Muscle of back (tissue), 10 donors: Measurements from ENCODE around the gene PRPF8. TPM values are rescaled to one million over a fixed set of nuclear protein-coding genes. Genes with fewer than 3 reads are reported as not detected.

Source experiments
- polyA plus RNA-seq, 10 donors: library from polyadenylated mRNA; unstranded; fragments of 120-200 nt; gene quantifications; one replicate each; pipeline ENCODE4 v1.2.1, GENCODE V29; 2013; ENCODE audit not compliant: insufficient read length in 10 of 10

PRPF8 gene
- polyA plus RNA-seq, 10 donors, result 180 to 217 (median 189) TPM

Other genes with a start within 250 kb of the PRPF8 start
- 10 to 100 TPM; 33.0 to 50.1 (median 43.0) TPM for gene CRK, start 228.6 kb downstream of the PRPF8 start, polyA plus RNA-seq
- gene MYO1C, start 192.2 kb downstream of the PRPF8 start, polyA plus RNA-seq, result 10 to 100 TPM; 73.4 to 88.1 (median 81.8) TPM
- gene INPP5K, start 168.3 kb downstream of the PRPF8 start, polyA plus RNA-seq, result 10 to 100 TPM; 16.1 to 27.7 (median 25.1) TPM
- 10 to 100 TPM; 23.2 to 35.8 (median 28.1) TPM for gene PITPNA, start 122.1 kb downstream of the PRPF8 start, polyA plus RNA-seq
- 1 to 10 TPM; 2.9 to 6.3 (median 3.6) TPM for gene SLC43A2, start 56.0 kb downstream of the PRPF8 start, polyA plus RNA-seq
- 1 to 10 TPM; 5.3 to 9.8 (median 7.0) TPM for gene SCARF1, start 39.1 kb downstream of the PRPF8 start, polyA plus RNA-seq
- 1 to 10 TPM; 2.9 to 5.6 (median 3.7) TPM for gene RILP, start 35.0 kb downstream of the PRPF8 start, polyA plus RNA-seq
- gene TLCD2, start 25.5 kb upstream of the PRPF8 start, polyA plus RNA-seq, result 10 to 100 TPM in 1 of 10 donors, 1 to 10 TPM in 9; 3.9 to 11.3 (median 5.2) TPM
- gene WDR81, start 39.8 kb upstream of the PRPF8 start, polyA plus RNA-seq, result 10 to 100 TPM in 9 of 10 donors, 1 to 10 TPM in 1; 6.4 to 16.6 (median 11.5) TPM
- gene SERPINF2, start 58.0 kb upstream of the PRPF8 start, polyA plus RNA-seq, result 1 to 10 TPM in 5 of 10 donors, under 1 TPM in 5; 0.35 to 2.1 (median 1.1) TPM
- 100 to 1,000 TPM; 241 to 389 (median 322) TPM for gene SERPINF1, start 77.2 kb upstream of the PRPF8 start, polyA plus RNA-seq
- gene SMYD4, start 145.0 kb upstream of the PRPF8 start, polyA plus RNA-seq, result 10 to 100 TPM in 1 of 10 donors, 1 to 10 TPM in 9; 5.4 to 10.2 (median 7.4) TPM
- gene RPA1, start 145.1 kb upstream of the PRPF8 start, polyA plus RNA-seq, result 10 to 100 TPM; 45.1 to 68.1 (median 53.8) TPM